Parathyroid adenoma (tissue), 2 donors: ENCODE measurements around the gene SCO2.

Experiments used
- H2AFZ ChIP-seq: fragments of 300-600 bp; sonication (generic); one replicate; pipeline ENCODE4 v1.7.0; 2017; ENCODE audit warnings: antibody characterized with exemption, mild to moderate bottlenecking
- H3K27ac ChIP-seq: fragments of 300-600 bp; sonication (generic); one replicate; pipeline ENCODE4 v1.7.0; 2017
- H3K27me3 ChIP-seq: fragments of 300-600 bp; sonication (generic); one replicate; pipeline ENCODE4 v1.7.0; 2017; ENCODE audit warnings: low read length; ENCODE audit not compliant: control insufficient read depth, insufficient read depth
- H3K36me3 ChIP-seq: fragments of 300-600 bp; sonication (generic); one replicate; pipeline ENCODE4 v1.7.0; 2017; ENCODE audit warnings: low read length; ENCODE audit not compliant: control insufficient read depth, insufficient read depth
- H3K4me1 ChIP-seq: fragments of 300-600 bp; sonication (generic); one replicate; pipeline ENCODE4 v1.7.0; 2017; ENCODE audit warnings: control low read depth
- H3K4me2 ChIP-seq: fragments of 300-600 bp; sonication (generic); one replicate; pipeline ENCODE4 v1.7.0; 2017; ENCODE audit warnings: low read length
- H3K4me3 ChIP-seq: fragments of 300-600 bp; sonication (generic); one replicate; pipeline ENCODE4 v1.7.0; 2017; ENCODE audit warnings: low read depth, low read length
- H3K79me2 ChIP-seq: fragments of 300-600 bp; sonication (generic); one replicate; pipeline ENCODE4 v1.7.0; 2017; ENCODE audit warnings: control low read depth
- H3K9ac ChIP-seq: fragments of 300-600 bp; sonication (generic); one replicate; pipeline ENCODE4 v1.7.0; 2017; ENCODE audit warnings: mild to moderate bottlenecking
- H3K9me3 ChIP-seq: fragments of 300-600 bp; sonication (generic); one replicate; pipeline ENCODE4 v1.7.0; 2017; ENCODE audit warnings: low read length; ENCODE audit not compliant: control insufficient read depth
- CTCF ChIP-seq: fragments of 300-600 bp; sonication (generic); IDR thresholded peaks from one replicate; pipeline ENCODE4 v1.7.0; 2017; ENCODE audit warnings: antibody characterized with exemption, mild to moderate bottlenecking
- donor health status: primary hyperparathyroidism.

SCO2 gene

GRCh38 chr22:50517495-50518260 lies 7.7 kb downstream of the SCO2 start:
- H3K4me3 ChIP-seq = no peak overlapping the region
- H3K9me3 ChIP-seq = no peaks in the 10 kb centered on the region
- H3K27ac ChIP-seq = no peak overlapping the region
- TF ChIP-seq CTCF = no peak
- no peaks in the 10 kb centered on the region for H3K4me1 ChIP-seq
- H2AFZ ChIP-seq = no peak overlapping the region
- no peak overlapping the region for H3K4me2 ChIP-seq
- peaks cover 34% of the 10 kb centered on the region for H3K79me2 ChIP-seq
- H3K9ac ChIP-seq = no peak overlapping the region
- no peaks in the 10 kb centered on the region for H3K36me3 ChIP-seq
- no peaks in the 10 kb centered on the region for H3K27me3 ChIP-seq

- Histone ChIP-seq H2AFZ (no peak overlapping the region), H3K4me1 (no peaks in the 10 kb centered on the region), H3K9ac (no peak overlapping the region), H3K36me3 (no peaks in the 10 kb centered on the region), H3K79me2 (peaks cover 40% of the 10 kb centered on the region), H3K27me3 (no peaks in the 10 kb centered on the region), H3K4me2 (no peak overlapping the region), H3K4me3 (no peak overlapping the region), H3K27ac (no peak overlapping the region), H3K9me3 (no peaks in the 10 kb centered on the region)
- no peak for TF ChIP-seq CTCF
These were observed 8.5 kb downstream of the SCO2 start for GRCh38 chr22:50516891-50517290.

GRCh38 chr22:50516068-50516467 lies 9.3 kb downstream of the SCO2 start:
- H3K4me1 ChIP-seq = no peaks in the 10 kb centered on the region
- no peak overlapping the region for H3K27ac ChIP-seq
- no peaks in the 10 kb centered on the region for H3K36me3 ChIP-seq
- H3K4me3 ChIP-seq = no peak overlapping the region
- H3K27me3 ChIP-seq = no peaks in the 10 kb centered on the region
- H2AFZ ChIP-seq = no peak overlapping the region
- no peak overlapping the region for H3K4me2 ChIP-seq
- H3K9me3 ChIP-seq = no peaks in the 10 kb centered on the region
- H3K9ac ChIP-seq = no peak overlapping the region
- no peak for TF ChIP-seq CTCF
- H3K79me2 ChIP-seq = peaks cover 41% of the 10 kb centered on the region

- H3K36me3 ChIP-seq = no peaks in the 10 kb centered on the region
- no peak overlapping the region for H2AFZ ChIP-seq
- peaks cover 41% of the 10 kb centered on the region for H3K79me2 ChIP-seq
- H3K4me1 ChIP-seq = no peaks in the 10 kb centered on the region
- H3K4me3 ChIP-seq = no peak overlapping the region
- H3K27ac ChIP-seq = no peak overlapping the region
- H3K27me3 ChIP-seq = no peaks in the 10 kb centered on the region
- no peak for TF ChIP-seq CTCF
- H3K9ac ChIP-seq = no peak overlapping the region
- H3K4me2 ChIP-seq = no peak overlapping the region
- H3K9me3 ChIP-seq = no peaks in the 10 kb centered on the region
These were observed 12.2 kb downstream of the SCO2 start for GRCh38 chr22:50513175-50513574.

- Histone ChIP-seq H3K27ac (peak overlapping the region; percentile 68), H3K4me1 (no peaks in the 10 kb centered on the region), H3K9ac (no peak overlapping the region), H3K27me3 (no peaks in the 10 kb centered on the region), H3K4me3 (peak overlapping the region; percentile 80), H3K9me3 (no peaks in the 10 kb centered on the region), H3K36me3 (no peaks in the 10 kb centered on the region), H3K79me2 (peaks cover 19% of the 10 kb centered on the region), H2AFZ (no peak overlapping the region), H3K4me2 (peak overlapping the region; percentile 77)
- TF ChIP-seq CTCF = no peak
These were observed 16.5 kb downstream of the SCO2 start for GRCh38 chr22:50508897-50509296.
